ENCODE data around the gene NLK. TPM values are rescaled to one million over a fixed set of nuclear protein-coding genes. Genes with fewer than 3 reads are reported as not detected.
"Not testable (repeated sequence)": the region's sequence is repeated elsewhere in the genome, so short reads cannot be mapped to it uniquely, and the experiment has no call there.

The NLK gene
- total RNA-seq, 3 donors from 2014 or later = 9.8 to 11.2 (median 10.9) TPM

DNA sequence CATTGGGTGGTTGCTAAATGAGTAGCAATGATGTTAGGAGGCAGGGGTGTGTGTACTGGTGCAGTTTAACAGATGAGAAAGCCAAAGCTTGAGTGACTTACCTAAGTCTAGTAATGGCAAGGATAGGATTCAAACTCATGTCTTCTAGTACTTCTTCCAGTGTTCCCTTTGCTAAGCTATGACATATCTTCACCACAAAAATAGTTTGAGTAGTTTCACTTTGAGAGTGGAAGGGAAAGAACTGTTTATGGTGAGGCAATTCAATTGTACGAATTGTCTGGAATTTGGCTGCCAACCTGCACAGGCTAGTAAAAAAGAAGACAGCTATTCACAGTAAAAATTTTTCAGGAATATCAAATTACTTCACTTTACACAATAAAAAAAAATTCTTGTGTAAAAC lies 138.0 kb downstream of the NLK start:
- no peaks in the 10 kb centered on the region for H3K9me3 Mint-ChIP-seq
- no peaks in the 10 kb centered on the region for H3K27me3 Mint-ChIP-seq (ENCODE audit: low read depth)
- no peaks in the 10 kb centered on the region for H3K4me1 Mint-ChIP-seq (ENCODE audit: low read depth)
- ATAC-seq (no peak), DNase-seq (no peak)
- peaks cover 5% of the 10 kb centered on the region for H3K36me3 Mint-ChIP-seq (ENCODE audit: insufficient read depth)
- H3K4me3 Mint-ChIP-seq = no peak overlapping the region

DNA sequence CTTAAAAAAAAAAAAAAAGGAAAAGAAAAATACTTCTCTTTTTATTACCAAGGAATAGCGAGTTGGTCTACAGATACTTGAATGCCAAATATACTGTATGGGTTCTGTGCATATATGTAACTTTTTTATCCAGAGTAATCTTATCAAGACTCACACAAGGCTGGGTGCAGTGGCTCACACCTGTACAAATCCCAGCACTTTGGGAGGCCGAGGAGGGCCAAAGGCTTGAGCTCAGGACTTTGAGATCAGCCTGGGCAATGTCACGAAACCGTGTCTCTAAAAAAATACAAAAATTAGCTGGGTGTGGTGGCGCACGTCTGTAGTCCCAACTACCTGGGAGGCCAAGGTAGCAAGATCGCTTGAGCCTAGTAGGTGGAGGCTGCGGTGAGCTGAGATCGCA lies 139.1 kb downstream of the NLK start:
- no peak for ATAC-seq
- Mint-ChIP-seq H3K9me3 (no peaks in the 10 kb centered on the region), H3K4me1 (ENCODE audit: low read depth) (no peaks in the 10 kb centered on the region), H3K27me3 (ENCODE audit: low read depth) (no peaks in the 10 kb centered on the region), H3K36me3 (ENCODE audit: insufficient read depth) (peaks cover 16% of the 10 kb centered on the region), H3K4me3 (no peak overlapping the region)
- DNase-seq = no peak

DNA sequence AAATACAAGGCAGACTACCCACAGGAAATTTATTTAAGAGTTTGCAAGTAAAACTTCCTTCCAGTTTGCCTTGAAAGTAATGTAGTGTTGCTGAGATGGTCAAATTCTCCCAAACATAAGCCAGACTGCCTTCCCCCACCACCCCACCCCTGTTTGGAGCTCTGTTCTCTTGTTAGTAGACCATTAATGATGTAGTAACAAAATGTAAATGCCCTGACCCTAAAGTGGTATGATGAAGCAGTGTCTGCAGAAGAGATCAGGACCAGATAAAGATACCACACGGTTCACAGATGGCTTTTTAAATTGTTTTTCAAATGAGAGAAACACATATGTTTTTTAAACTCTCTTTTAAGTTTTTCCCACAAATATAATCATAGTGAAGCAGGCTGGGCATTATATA lies 140.1 kb downstream of the NLK start:
- Mint-ChIP-seq H3K4me1 (ENCODE audit: low read depth) (no peaks in the 10 kb centered on the region), H3K4me3 (no peak overlapping the region), H3K9me3 (no peaks in the 10 kb centered on the region), H3K27me3 (ENCODE audit: low read depth) (no peaks in the 10 kb centered on the region), H3K36me3 (ENCODE audit: insufficient read depth) (peaks cover 17% of the 10 kb centered on the region)
- no peak for ATAC-seq
- DNase-seq = no peak

DNA sequence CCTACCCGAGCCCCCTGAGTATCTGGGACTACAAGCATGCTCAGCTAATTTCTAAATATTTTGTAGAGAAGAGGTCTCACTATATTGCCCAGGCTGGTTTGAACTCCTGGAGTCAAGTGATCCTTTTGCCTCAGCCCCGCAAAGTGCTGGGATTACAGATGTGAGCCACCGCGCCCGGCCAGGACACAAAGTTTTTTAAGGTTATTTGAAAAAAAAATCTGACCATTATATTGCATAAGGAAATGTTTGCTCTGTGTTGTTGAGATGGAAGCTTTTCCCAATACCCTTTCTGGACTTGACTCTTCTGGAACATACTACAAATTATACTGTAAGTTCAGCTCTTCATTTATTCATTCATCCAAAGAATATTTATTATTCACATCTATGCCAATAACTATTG lies 143.2 kb downstream of the NLK start:
- Mint-ChIP-seq H3K9me3 (no peaks in the 10 kb centered on the region), H3K4me1 (ENCODE audit: low read depth) (no peaks in the 10 kb centered on the region), H3K4me3 (no peak overlapping the region)

DNA sequence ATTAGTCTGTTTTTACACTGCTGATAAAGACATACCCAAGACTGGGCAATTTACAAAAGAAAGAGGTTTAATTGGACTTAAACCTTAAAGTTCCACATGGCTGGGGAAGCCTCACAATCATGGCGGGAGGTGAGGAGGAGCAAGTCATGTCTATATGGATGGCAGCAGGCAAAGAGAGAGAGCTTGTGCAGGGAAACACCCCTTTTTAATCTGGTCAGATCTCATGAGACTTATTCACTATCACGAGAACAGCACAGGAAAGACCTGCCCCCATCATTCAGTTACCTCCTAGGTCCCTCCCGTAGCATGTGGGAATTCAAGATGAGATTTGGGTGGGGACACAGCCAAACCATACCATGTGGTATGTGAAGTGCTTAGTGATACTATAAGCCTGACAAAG lies 144.0 kb downstream of the NLK start:
- H3K4me1 Mint-ChIP-seq (ENCODE audit: low read depth); H3K9me3 Mint-ChIP-seq; H3K27me3 Mint-ChIP-seq (ENCODE audit: low read depth); H3K4me3 Mint-ChIP-seq; DNase-seq; ATAC-seq: not testable (repeated sequence)
- H3K36me3 Mint-ChIP-seq (ENCODE audit: insufficient read depth) = peaks cover 20% of the 10 kb centered on the region

More for the DNA sequence above, 143.2 kb downstream of the NLK start:
- Mint-ChIP-seq H3K27me3 (ENCODE audit: low read depth) (no peaks in the 10 kb centered on the region), H3K36me3 (ENCODE audit: insufficient read depth) (peaks cover 17% of the 10 kb centered on the region)
- ATAC-seq = no peak
- no peak for DNase-seq

DNA sequence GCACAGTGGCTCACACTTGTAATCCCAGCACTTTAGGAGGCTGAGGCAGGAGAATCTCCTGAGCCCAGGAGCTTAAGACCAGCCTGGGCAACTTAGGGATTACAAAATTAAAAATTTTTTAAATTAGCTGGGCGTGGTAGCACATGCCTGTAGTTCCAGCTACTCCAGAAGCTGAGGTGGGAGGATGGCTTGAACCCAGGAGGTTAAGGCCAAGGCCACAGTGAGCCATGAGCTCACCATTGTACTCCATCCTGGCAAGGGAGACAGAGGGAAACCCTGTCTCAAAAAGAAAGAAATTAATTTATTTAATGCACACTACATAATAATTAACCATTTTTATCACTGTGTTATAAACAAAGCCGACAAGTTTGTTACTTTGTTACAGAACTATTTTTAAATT lies 145.5 kb downstream of the NLK start:
- ATAC-seq = no peak
- H3K27me3 Mint-ChIP-seq (ENCODE audit: low read depth) = no peaks in the 10 kb centered on the region
- no peak overlapping the region for H3K4me3 Mint-ChIP-seq
- no peaks in the 10 kb centered on the region for H3K4me1 Mint-ChIP-seq (ENCODE audit: low read depth)
- no peak for DNase-seq
- H3K9me3 Mint-ChIP-seq = no peaks in the 10 kb centered on the region
- peaks cover 23% of the 10 kb centered on the region for H3K36me3 Mint-ChIP-seq (ENCODE audit: insufficient read depth)

DNA sequence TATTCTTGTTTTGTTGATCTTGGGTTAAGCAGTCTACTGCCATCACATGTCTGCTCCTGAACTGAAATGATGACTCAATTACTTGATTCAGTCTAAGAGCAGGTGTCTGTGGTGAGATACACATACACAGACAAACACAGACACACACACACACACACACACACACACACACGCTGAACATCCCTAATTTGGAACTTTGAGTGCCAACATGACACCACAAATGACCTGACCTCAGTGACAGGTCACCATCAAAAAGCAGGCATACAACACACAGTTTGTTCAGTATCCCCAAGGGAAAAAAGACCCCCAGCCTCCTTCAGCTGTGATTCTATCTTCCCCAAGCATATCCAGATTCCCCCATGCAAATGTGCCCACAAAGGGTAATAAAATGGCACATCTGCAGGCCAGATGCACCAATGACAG lies 146.4 kb downstream of the NLK start:
- H3K9me3 Mint-ChIP-seq = no peaks in the 10 kb centered on the region
- H3K27me3 Mint-ChIP-seq (ENCODE audit: low read depth) = no peaks in the 10 kb centered on the region
- H3K4me1 Mint-ChIP-seq (ENCODE audit: low read depth) = no peaks in the 10 kb centered on the region
- peaks cover 30% of the 10 kb centered on the region for H3K36me3 Mint-ChIP-seq (ENCODE audit: insufficient read depth)
- DNase-seq (no peak), ATAC-seq (no peak)
- no peak overlapping the region for H3K4me3 Mint-ChIP-seq

DNA sequence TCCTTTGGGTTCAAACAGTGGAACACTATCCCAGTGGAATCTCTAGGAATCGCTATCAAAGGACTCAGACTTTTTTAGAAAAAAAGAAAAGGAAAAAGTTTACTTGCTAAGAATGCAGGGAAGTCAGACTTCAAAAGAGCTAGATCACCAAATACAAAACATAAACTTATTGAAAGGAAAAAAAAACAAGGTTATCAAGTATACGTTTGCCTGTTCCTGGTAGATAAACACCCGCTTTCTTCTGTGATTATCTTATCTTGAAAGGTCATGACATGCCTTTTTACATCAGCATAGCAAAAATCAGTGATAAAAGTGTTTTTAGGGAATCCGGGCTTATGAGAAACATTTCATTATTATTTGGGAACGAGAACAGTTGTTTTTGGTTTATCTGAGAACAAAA lies 147.2 kb downstream of the NLK start:
- no peaks in the 10 kb centered on the region for H3K9me3 Mint-ChIP-seq
- H3K4me3 Mint-ChIP-seq = no peak overlapping the region
- no peak for ATAC-seq
- H3K27me3 Mint-ChIP-seq (ENCODE audit: low read depth) = no peaks in the 10 kb centered on the region
- H3K4me1 Mint-ChIP-seq (ENCODE audit: low read depth) = no peaks in the 10 kb centered on the region
- peaks cover 30% of the 10 kb centered on the region for H3K36me3 Mint-ChIP-seq (ENCODE audit: insufficient read depth)
- DNase-seq = no peak

DNA sequence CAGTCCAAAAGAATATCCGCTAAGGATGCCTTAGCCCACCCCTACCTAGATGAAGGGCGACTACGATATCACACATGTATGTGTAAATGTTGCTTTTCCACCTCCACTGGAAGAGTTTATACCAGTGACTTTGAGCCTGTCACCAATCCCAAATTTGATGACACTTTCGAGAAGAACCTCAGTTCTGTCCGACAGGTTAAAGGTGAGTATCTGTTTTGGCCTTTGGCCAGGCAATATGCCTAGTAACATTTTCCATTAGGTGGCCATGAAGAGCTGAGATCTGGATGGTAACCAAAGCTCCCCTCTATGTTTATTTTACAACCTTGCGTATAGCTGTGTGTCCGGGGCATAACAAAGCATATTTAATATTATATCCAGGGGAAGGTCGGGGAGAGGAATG lies 148.5 kb downstream of the NLK start:
- no peaks in the 10 kb centered on the region for H3K27me3 Mint-ChIP-seq (ENCODE audit: low read depth)
- H3K4me3 Mint-ChIP-seq = no peak overlapping the region
- H3K36me3 Mint-ChIP-seq (ENCODE audit: insufficient read depth) = peaks cover 21% of the 10 kb centered on the region
- H3K9me3 Mint-ChIP-seq = no peaks in the 10 kb centered on the region
- DNase-seq = no peak
- no peaks in the 10 kb centered on the region for H3K4me1 Mint-ChIP-seq (ENCODE audit: low read depth)
- no peak for ATAC-seq

DNA sequence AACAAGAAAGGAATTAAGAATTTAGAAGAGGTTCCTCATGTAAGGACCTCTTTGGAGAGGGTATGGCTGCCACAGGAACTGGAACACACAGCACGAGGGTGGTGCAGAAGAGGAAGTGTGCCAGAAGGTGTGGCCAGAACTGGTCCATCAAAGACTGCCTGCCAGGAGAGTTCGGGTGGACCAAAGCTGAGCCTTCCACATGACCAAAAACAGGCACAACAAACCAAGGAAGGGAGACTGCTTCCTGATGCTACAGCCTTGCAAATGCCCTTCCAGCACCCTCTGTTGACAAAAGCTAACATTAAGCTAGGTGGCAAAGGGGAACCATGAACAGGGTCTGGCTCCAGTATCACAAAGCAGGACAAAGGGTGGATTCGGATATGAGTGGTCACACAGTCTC lies 150.8 kb downstream of the NLK start:
- no peak for DNase-seq
- Mint-ChIP-seq H3K36me3 (ENCODE audit: insufficient read depth) (peaks cover 21% of the 10 kb centered on the region), H3K27me3 (ENCODE audit: low read depth) (no peaks in the 10 kb centered on the region), H3K4me3 (no peak overlapping the region), H3K9me3 (no peaks in the 10 kb centered on the region), H3K4me1 (ENCODE audit: low read depth) (no peaks in the 10 kb centered on the region)
- ATAC-seq = no peak

DNA sequence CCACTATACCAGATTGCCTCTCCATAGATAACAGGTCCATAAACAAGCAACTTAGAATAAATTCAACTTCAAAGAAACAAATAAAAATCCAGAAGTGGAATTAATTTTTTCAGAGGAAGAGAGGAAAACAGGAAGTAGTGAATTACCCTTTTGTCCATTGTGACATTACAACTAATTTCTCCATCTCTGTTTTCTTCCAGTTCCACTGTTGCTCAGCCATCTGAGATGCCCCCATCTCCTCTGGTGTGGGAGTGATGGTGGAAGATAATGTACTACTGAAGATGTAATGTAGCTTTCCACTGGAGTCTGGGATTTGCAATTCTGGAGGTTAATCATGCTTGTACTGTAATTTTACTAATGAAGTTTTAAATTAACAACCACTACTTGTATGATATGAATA lies 151.9 kb downstream of the NLK start:
- Mint-ChIP-seq H3K4me1 (ENCODE audit: low read depth) (no peaks in the 10 kb centered on the region), H3K9me3 (no peaks in the 10 kb centered on the region), H3K27me3 (ENCODE audit: low read depth) (no peaks in the 10 kb centered on the region), H3K4me3 (no peak overlapping the region), H3K36me3 (ENCODE audit: insufficient read depth) (peaks cover 24% of the 10 kb centered on the region)
- DNase-seq = no peak
- ATAC-seq = no peak

DNA sequence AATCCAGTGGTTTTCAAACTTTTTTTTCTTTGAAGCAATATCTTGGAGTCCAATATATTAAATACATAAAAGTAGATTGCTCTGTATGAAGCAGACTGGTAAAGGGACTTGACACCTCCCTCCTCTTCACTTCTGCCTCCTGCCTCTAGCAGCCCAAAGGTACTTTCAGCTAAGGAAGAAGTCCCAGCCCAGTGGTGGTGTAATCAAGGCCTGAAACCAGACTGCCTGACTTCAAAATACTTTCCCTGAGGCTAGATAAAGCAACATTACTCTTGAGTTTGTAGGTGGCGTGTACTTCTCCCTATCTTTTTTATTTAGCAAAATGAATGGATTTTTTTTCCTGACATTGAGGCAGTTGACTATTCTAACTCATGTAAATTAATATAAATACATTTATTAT lies 154.2 kb downstream of the NLK start:
- Mint-ChIP-seq H3K4me3 (no peak overlapping the region), H3K36me3 (ENCODE audit: insufficient read depth) (peaks cover 19% of the 10 kb centered on the region), H3K4me1 (ENCODE audit: low read depth) (no peaks in the 10 kb centered on the region), H3K27me3 (ENCODE audit: low read depth) (no peaks in the 10 kb centered on the region), H3K9me3 (no peaks in the 10 kb centered on the region)
- DNase-seq = no peak
- ATAC-seq = no peak

DNA sequence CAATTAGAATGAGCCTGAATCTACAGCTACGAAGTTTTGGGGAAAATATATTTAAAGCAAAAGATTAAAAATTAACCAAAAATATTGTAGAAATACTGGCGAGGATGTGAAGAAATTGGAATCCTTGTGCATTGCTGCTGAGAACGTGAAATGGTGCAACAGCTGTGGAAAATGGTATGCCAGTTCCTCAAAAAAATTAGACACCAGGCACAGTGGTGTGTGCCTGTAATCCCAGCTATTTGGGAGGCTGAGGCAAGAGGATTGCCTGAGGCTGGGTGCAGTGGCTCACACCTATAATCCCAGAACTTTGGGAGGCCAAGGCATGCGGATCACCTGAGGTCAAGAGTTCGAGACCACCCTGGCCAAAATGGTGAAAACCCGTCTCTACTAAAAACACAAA lies 156.6 kb downstream of the NLK start:
- ATAC-seq (no peak), DNase-seq (no peak)
- no peaks in the 10 kb centered on the region for H3K9me3 Mint-ChIP-seq
- no peak overlapping the region for H3K4me3 Mint-ChIP-seq
- H3K27me3 Mint-ChIP-seq (ENCODE audit: low read depth) = peaks cover 5% of the 10 kb centered on the region
- H3K4me1 Mint-ChIP-seq (ENCODE audit: low read depth) = no peaks in the 10 kb centered on the region
- H3K36me3 Mint-ChIP-seq (ENCODE audit: insufficient read depth) = peaks cover 9% of the 10 kb centered on the region

DNA sequence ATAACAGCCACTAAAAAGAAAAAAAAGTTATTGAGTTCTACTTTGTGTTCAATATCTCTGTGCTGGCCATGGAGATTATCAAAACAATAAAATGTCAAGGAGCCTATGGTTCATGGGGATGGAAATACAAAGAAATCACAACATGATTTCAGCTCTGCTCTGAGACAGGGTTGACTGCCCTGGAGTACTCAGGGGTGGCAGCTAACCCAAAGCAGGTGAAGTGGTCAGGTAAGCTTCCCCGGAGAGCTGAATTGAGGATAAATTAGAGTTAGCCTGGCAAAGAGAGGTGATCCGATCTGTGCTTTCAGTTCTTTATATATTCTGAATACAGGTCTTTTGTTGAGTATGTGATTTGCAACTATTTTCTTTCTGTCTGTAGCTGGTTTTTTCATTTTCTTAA lies 157.3 kb downstream of the NLK start:
- peaks cover 9% of the 10 kb centered on the region for H3K36me3 Mint-ChIP-seq (ENCODE audit: insufficient read depth)
- no peaks in the 10 kb centered on the region for H3K9me3 Mint-ChIP-seq
- no peak overlapping the region for H3K4me3 Mint-ChIP-seq
- no peak for DNase-seq
- ATAC-seq = no peak
- peaks cover 5% of the 10 kb centered on the region for H3K27me3 Mint-ChIP-seq (ENCODE audit: low read depth)
- H3K4me1 Mint-ChIP-seq (ENCODE audit: low read depth) = no peaks in the 10 kb centered on the region

DNA sequence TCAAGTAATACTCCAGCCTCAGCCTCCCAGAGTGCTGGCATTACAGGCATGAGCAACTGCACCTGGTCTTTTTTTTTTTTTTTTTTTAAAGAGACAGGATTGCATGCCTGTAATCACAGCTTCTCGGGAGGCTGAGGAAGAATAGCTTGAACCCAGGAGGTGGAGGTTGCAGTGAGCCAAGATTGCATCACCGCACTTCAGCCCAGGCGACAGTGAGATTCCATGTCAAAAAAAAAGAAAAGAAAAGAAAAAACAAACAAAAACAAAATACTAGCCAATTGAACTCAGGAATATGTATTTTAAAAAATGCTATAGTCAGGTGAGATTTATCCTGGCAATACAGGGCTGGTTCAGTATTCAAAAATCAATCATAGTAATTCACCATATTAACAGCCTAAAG lies 158.8 kb downstream of the NLK start:
- H3K36me3 Mint-ChIP-seq (ENCODE audit: insufficient read depth) = peaks cover 9% of the 10 kb centered on the region
- no peaks in the 10 kb centered on the region for H3K4me1 Mint-ChIP-seq (ENCODE audit: low read depth)
- H3K9me3 Mint-ChIP-seq = no peaks in the 10 kb centered on the region
- DNase-seq = no peak
- H3K4me3 Mint-ChIP-seq = no peak overlapping the region
- ATAC-seq = no peak
- peaks cover 5% of the 10 kb centered on the region for H3K27me3 Mint-ChIP-seq (ENCODE audit: low read depth)

DNA sequence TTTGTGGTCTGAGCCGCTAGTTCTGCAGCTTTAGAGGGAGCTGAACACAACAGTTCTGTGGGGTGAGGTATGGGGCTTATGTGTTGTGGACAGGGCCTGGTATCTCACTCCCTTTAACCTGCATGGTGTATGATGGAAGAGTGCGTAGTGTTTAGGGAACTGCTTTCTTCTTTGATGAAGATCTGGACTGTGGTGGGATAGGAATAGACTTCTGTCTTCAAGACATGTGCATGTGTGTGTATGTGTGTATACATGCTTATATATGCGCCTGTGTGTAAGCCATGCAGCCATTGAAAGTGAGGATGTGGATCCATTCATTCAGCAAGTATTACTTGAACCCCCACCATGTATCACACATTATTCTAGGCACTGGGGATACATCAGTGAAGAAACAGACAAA lies 161.8 kb downstream of the NLK start:
- ATAC-seq (no peak), DNase-seq (no peak)
- Mint-ChIP-seq H3K9me3 (no peaks in the 10 kb centered on the region), H3K36me3 (ENCODE audit: insufficient read depth) (no peaks in the 10 kb centered on the region), H3K4me1 (ENCODE audit: low read depth) (no peaks in the 10 kb centered on the region), H3K4me3 (no peak overlapping the region), H3K27me3 (ENCODE audit: low read depth) (peaks cover 7% of the 10 kb centered on the region)

Measured in activated T-cell treated with anti-CD3 and anti-CD28 coated beads, Interleukin-2, amount 50 U/mL, for 4 hours (primary cell).